ENCODE data around the gene PLEKHG1.

The PLEKHG1 gene

GRCh38 chr6:150622476-150622875 lies 22.8 kb downstream of the PLEKHG1 start:
- no peak for DNase-seq

- no peak for DNase-seq
These were observed 23.5 kb downstream of the PLEKHG1 start for GRCh38 chr6:150622941-150623874.

- DNase-seq, result no peak
These were observed 24.5 kb downstream of the PLEKHG1 start for GRCh38 chr6:150624191-150624590.

GRCh38 chr6:150625927-150626326 lies 26.2 kb downstream of the PLEKHG1 start:
- DNase-seq, result no peak

- DNase-seq, result no peak
These were observed 27.5 kb downstream of the PLEKHG1 start for GRCh38 chr6:150627154-150627553.

GRCh38 chr6:150627585-150628025 lies 27.9 kb downstream of the PLEKHG1 start:
- DNase-seq, result no peak

- no peak for DNase-seq
These were observed 29.2 kb downstream of the PLEKHG1 start for GRCh38 chr6:150628908-150629307.

- DNase-seq, result no peak
These were observed 31.7 kb downstream of the PLEKHG1 start for GRCh38 chr6:150631283-150631983.

- no peak for DNase-seq
These were observed 32.4 kb downstream of the PLEKHG1 start for GRCh38 chr6:150631984-150632642.

GRCh38 chr6:150632785-150633485 lies 33.2 kb downstream of the PLEKHG1 start:
- DNase-seq, result no peak

GRCh38 chr6:150633486-150633834 lies 33.8 kb downstream of the PLEKHG1 start:
- no peak for DNase-seq

- DNase-seq, result no peak
These were observed 34.7 kb downstream of the PLEKHG1 start for GRCh38 chr6:150634176-150634963.

- DNase-seq, result no peak
These were observed 35.2 kb downstream of the PLEKHG1 start for GRCh38 chr6:150634964-150635292.

- DNase-seq, result no peak
These were observed 36.3 kb downstream of the PLEKHG1 start for GRCh38 chr6:150635906-150636514.

GRCh38 chr6:150636808-150637207 lies 37.1 kb downstream of the PLEKHG1 start:
- DNase-seq, result no peak

GRCh38 chr6:150637266-150637665 lies 37.6 kb downstream of the PLEKHG1 start:
- no peak for DNase-seq

GRCh38 chr6:150638267-150638666 lies 38.6 kb downstream of the PLEKHG1 start:
- DNase-seq, result no peak

GRCh38 chr6:150638765-150639164 lies 39.1 kb downstream of the PLEKHG1 start:
- no peak for DNase-seq

GRCh38 chr6:150639823-150640331 lies 40.2 kb downstream of the PLEKHG1 start:
- no peak for DNase-seq

GRCh38 chr6:150640556-150641209 lies 41.0 kb downstream of the PLEKHG1 start:
- DNase-seq, result no peak
